Stomach smooth muscle (tissue), 2 donors: ENCODE measurements around the gene MSLN.
A peak's percentile ranks its signal among the peaks of the same experiment; 100 is the strongest.

Source experiments
- H3K27ac ChIP-seq: one replicate; pipeline ENCODE4 v1.7.0; 2013; ENCODE audit warnings: mild to moderate bottlenecking, low read length, inconsistent platforms
- H3K27me3 ChIP-seq, 2 donors: one replicate each; pipeline ENCODE4 v1.7.0; 2013; ENCODE audit warnings: low read length in 2 of 2; ENCODE audit not compliant: insufficient read depth in 2 of 2, control insufficient read depth in 1 of 2
- H3K36me3 ChIP-seq, 2 donors: one replicate each; pipeline ENCODE4 v1.7.0; 2013; ENCODE audit warnings: low read length in 2 of 2; ENCODE audit not compliant: control insufficient read depth in 2 of 2, insufficient read depth in 2 of 2
- H3K4me1 ChIP-seq: one replicate; pipeline ENCODE4 v1.7.0; 2013; ENCODE audit warnings: low read length; ENCODE audit not compliant: control insufficient read depth, insufficient read depth
- H3K4me3 ChIP-seq, 2 donors: one replicate each; pipeline ENCODE4 v1.7.0; 2013; ENCODE audit warnings: low read length in 2 of 2
- H3K9ac ChIP-seq, 2 donors: one replicate each; pipeline ENCODE4 v1.7.0; 2013; ENCODE audit warnings: low read length in 2 of 2, mild to moderate bottlenecking in 1 of 2
- H3K9me3 ChIP-seq, 2 donors: one replicate each; pipeline ENCODE4 v1.7.0; 2013; ENCODE audit warnings: low read length in 2 of 2; ENCODE audit not compliant: control insufficient read depth in 2 of 2
- donor health status: healthy.
- donor health status: Pancreatic carcinoma.

The MSLN gene

DNA sequence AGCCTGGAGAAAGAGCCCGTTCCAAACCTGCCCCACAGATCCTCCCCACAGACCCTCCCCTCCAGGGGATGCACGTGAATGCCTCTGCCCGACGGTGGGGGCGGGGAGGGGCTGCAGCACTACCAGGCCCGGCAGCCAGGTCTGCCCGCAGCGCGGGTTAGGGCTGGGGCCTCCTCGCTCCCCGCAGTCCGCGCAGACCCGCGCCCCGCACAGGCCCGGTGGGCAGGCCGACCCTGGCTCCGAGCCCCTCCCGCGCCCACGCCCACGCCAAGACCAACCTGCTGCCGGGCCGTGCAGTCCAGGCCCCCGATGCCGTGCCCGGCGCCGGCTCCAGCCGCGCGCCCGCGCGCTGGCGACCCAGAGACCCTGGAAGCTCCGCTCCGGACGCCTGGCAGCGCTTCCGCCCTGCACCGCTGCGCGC, 27.5 kb downstream of the MSLN start, which contains the start of gene RPUSD1:
Gene RPUSD1 (minus strand): TSS at position 404 of the 421 bp plus-strand sequence. CDS start 644 bp downstream, outside the sequence.
- H3K4me3 ChIP-seq: peak within 1 kb of the TSS; percentile 88 to 89
- no peaks in the 10 kb centered on the region for H3K9me3 ChIP-seq
- H3K36me3 ChIP-seq: peaks cover 0 to 8% of the 10 kb centered on the region in 2 donors
- H3K9ac ChIP-seq: peak within 1 kb of the TSS; percentile 73 to 82
- H3K27ac ChIP-seq: no peak within 1 kb of the TSS
- peaks cover 27% of the 10 kb centered on the region for H3K4me1 ChIP-seq
- H3K27me3 ChIP-seq: peaks cover 2 to 6% of the 10 kb centered on the region in 2 donors

DNA sequence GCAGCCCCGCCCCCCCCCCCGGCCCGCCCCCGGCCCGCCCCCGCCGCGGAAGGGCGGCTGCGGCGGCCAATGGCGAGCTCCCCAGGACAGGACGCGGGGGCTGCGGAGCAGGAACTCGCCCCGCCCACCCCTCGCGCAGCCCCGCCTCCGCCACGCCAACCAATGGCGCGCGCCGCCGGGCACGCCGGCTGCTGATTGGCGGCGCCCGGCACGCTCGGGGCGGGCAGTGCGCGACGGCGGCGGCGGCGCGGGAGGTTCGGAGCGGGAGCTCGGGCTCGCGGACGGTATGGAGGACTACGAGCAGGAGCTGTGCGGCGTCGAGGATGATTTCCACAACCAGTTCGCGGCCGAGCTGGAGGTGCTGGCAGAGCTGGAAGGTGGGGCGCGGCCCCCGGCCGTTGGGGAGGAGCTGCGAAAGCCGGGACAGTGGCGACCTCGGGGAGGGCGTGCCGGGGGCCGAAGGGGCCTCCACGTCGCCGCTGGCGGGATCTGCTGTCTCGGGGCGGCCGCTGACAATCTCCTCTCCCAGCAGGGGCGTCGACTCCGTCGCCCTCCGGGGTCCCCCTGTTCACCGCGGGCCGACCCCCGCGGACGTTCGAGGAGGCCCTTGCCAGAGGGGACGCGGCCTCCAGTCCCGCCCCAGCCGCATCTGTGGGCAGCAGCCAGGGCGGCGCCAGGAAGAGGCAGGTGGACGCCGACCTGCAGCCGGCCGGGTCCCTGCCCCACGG, 28.0 kb downstream of the MSLN start, which contains the start of gene CHTF18:
Gene CHTF18 (plus strand): TSS at position 222 of the 728 bp plus-strand sequence. CDS start 65 bp downstream, at position 287.
- H3K4me1 ChIP-seq: peaks cover 24% of the 10 kb centered on the region
- peak within 1 kb of the TSS; percentile 88 to 89 for H3K4me3 ChIP-seq
- no peaks in the 10 kb centered on the region for H3K9me3 ChIP-seq
- H3K9ac ChIP-seq: peak within 1 kb of the TSS; percentile 73 to 82
- H3K36me3 ChIP-seq: peaks cover 0 to 8% of the 10 kb centered on the region in 2 donors
- no peak within 1 kb of the TSS for H3K27ac ChIP-seq
- H3K27me3 ChIP-seq: peaks cover 0 to under 1% of the 10 kb centered on the region in 2 donors

DNA sequence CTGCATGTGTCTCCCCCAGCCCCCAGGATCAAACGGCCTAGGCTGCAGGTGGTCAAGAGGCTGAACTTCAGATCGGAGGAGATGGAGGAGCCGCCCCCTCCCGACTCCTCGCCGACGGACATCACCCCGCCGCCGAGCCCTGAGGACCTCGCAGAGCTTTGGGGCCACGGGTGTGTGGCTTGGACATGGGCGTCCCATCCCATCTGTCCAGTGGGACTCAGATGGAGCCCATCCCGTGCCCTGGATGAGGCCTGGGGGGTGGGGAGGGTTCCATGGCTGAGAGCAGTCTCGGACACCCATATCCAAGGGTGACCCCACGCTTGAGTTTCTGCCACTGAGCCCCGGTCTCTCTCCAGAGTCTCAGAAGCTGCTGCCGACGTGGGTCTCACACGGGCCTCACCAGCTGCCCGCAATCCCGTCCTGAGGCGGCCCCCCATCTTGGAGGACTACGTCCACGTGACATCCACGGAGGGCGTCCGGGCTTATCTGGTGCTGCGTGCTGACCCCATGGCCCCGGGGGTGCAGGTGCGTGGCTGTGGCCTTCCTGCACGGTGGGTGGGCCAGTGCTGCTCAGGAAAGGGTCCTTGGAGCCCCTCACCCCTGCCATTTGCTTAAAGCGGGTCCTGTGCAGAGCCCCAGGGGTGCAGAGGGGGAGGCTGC, 28.8 kb downstream of the MSLN start:
- Histone ChIP-seq H3K9ac (peak overlapping the region; percentile 42 to 53), H3K4me3 (peak overlapping the region; percentile 66 to 82), H3K27ac (no peak overlapping the region), H3K27me3 (no peaks in the 10 kb centered on the region), H3K4me1 (peaks cover 18% of the 10 kb centered on the region), H3K9me3 (no peaks in the 10 kb centered on the region), H3K36me3 (peaks cover 0 to 8% of the 10 kb centered on the region in 2 donors)

DNA sequence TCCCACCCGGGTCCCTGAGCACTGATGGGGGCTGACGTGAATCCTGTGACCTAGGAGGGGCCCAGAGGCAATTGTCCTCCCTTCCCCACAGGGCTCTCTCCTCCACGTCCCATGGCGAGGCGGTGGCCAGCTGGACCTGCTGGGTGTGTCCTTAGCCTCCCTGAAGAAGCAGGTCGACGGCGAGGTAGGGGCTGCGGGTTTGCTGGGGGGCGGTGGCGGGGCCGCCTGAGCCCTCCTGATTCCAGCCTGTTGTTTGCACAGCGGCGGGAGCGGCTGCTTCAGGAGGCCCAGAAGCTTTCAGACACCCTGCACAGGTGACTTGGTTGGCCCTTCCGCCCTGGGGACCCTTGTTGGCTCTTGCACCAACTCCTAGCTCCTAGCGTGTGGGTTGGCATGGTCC, 29.6 kb downstream of the MSLN start:
- Histone ChIP-seq H3K9ac (no peak overlapping the region), H3K27me3 (no peaks in the 10 kb centered on the region), H3K27ac (no peak overlapping the region), H3K4me3 (no peak overlapping the region), H3K4me1 (peaks cover 18% of the 10 kb centered on the region), H3K36me3 (peaks cover 0 to 8% of the 10 kb centered on the region in 2 donors), H3K9me3 (no peaks in the 10 kb centered on the region)

DNA sequence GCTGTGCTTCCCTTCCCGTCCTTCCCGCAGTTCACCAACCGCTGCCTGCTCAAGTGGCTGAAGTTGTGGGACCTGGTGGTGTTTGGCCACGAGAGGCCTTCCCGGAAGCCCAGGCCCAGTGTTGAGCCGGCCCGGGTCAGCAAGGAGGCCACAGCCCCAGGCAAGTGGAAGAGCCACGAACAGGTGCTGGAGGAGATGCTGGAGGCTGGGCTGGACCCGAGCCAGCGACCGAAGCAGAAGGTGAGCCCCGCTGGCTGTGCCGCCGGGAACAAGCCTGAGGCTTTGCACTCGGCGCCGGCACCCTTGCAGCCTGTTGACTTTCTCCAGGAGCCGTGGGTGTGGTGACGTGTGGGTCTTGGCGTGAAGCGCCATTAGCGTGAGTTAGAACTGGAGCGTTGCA, 30.6 kb downstream of the MSLN start:
- Histone ChIP-seq H3K9me3 (no peaks in the 10 kb centered on the region), H3K27me3 (no peaks in the 10 kb centered on the region), H3K27ac (no peak overlapping the region), H3K4me3 (no peak overlapping the region), H3K36me3 (peaks cover 0 to 6% of the 10 kb centered on the region in 2 donors), H3K9ac (no peak overlapping the region), H3K4me1 (peaks cover 18% of the 10 kb centered on the region)

DNA sequence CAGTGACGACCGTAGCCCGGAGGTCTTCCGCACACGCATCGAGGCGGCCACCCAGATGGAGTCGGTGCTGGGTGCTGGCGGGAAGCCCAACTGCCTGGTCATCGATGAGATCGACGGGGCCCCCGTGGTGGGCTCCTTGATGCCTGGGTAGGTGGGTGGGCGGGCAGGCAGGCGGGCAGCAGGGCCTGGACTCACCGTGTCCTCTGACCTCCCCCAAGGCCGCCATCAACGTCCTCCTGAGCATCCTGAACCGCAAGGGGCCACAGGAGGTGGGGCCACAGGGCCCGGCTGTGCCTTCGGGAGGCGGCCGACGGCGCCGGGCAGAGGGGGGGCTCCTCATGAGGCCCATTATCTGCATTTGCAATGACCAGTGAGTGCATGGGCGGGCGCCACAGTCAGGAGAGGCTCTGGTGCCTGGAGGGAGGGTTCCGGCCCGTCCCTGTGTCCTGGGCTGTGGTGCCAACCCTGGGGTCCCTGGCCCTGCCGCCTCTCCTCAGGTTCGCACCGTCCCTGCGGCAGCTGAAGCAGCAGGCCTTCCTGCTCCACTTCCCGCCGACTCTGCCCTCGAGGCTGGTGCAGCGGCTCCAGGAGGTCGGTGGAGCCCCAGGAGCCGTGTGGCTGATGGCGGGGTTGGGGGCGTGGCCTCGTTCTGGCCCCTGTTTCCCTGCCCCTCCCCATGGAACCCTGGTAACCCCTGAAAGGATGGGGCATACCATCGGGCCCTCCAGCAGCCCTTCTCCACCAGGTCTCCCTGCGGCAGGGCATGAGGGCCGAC, 31.9 kb downstream of the MSLN start:
- H3K4me1 ChIP-seq: peaks cover 13% of the 10 kb centered on the region
- H3K27ac ChIP-seq: no peak overlapping the region
- H3K4me3 ChIP-seq: no peak overlapping the region
- H3K36me3 ChIP-seq: peaks cover 0 to 2% of the 10 kb centered on the region in 2 donors
- H3K9ac ChIP-seq: no peak overlapping the region
- no peaks in the 10 kb centered on the region for H3K9me3 ChIP-seq
- peaks cover 4% of the 10 kb centered on the region in 2 donors for H3K27me3 ChIP-seq

DNA sequence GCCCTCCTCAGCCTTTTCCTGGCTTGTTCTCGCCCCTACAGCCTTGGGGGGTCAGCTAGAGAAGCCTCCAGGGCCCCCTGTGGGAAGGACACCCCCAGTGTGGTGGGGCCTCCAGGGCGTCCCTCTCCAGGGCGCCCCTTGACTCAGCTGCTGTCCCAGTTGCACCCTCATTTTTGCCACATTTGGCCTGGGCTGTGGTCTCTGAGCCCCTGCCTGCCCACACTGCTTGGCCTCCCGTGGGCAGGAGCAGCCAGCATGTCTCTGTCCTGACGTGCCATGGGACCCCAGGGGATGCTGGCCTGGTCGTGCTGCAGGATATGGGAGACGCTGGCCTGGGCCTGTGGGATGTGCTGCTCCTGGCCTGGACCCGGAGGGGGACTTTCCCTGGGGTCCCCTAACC, 32.9 kb downstream of the MSLN start:
- Histone ChIP-seq H3K27me3 (peaks cover 4 to 5% of the 10 kb centered on the region in 2 donors), H3K36me3 (peaks cover 0 to 2% of the 10 kb centered on the region in 2 donors), H3K9ac (no peak overlapping the region), H3K4me1 (peaks cover 8% of the 10 kb centered on the region), H3K27ac (no peak overlapping the region), H3K4me3 (no peak overlapping the region), H3K9me3 (no peaks in the 10 kb centered on the region)

DNA sequence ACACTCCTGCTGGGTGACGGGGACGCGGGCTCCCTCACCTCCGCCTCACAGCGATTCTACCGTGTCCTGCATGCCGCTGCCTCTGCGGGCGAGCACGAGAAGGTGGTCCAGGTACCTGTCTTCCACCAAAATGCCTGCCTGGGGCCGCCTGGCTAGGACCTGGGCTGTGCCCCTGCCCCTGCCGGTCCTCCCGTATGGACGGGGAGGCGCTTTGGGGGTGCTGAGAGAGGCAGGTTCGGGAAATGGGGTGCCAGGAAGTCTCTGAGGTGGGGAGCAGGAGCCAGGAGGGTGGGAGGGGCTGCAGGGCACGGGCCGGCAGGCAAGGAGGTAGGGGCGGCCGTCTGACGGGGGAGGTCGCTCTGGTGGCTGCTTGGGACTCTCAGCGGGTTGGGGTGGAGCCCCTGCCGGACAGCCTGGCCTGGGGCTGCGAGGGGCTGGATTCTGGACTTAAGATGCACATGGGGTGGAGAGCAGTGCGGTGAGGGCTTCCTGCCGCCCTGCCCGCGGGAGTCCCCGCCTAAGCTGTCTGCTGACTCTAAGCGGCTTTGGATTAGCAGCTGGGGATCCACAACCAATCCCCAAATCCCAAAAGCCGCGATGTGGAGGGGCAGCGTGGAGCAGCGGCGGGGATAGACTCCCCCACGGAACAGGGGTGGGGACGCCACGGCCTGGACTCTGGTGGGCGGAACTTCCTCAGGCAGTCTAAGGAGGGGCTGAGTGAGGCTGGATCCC, 33.7 kb downstream of the MSLN start:
- Histone ChIP-seq H3K4me3 (no peak overlapping the region), H3K36me3 (peaks cover 0 to 2% of the 10 kb centered on the region in 2 donors), H3K4me1 (no peaks in the 10 kb centered on the region), H3K9ac (no peak overlapping the region), H3K27me3 (peaks cover 7 to 10% of the 10 kb centered on the region in 2 donors), H3K9me3 (no peaks in the 10 kb centered on the region), H3K27ac (no peak overlapping the region)

DNA sequence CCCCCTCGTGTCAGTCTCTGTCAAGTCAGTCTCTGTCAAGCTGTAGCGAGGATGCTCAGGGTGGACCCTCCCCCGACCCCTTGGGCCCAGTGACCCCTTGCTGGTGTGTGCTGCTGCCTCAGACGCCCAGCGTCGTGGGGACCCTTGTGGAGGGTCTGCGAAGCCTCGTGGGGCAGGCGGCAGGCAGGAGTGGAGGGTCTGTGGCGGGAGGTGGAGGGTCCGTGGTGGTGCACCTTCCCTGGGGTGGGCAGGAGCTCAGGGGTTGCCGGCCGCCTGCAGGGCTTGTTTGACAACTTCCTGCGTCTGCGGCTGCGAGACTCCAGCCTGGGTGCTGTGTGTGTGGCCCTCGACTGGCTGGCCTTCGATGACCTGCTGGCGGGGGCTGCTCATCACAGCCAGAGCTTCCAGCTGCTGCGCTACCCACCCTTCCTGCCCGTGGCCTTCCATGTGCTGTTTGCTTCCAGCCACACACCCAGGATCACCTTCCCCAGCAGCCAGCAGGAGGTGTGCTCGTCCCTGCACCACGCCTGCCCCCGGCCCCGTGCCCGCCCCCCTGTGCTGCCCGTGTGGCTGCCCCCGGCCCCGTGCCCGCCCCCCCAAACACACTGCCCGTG, 34.4 kb downstream of the MSLN start:
- H3K9ac ChIP-seq: no peak overlapping the region
- peaks cover 10 to 13% of the 10 kb centered on the region in 2 donors for H3K27me3 ChIP-seq
- H3K9me3 ChIP-seq: no peaks in the 10 kb centered on the region
- H3K36me3 ChIP-seq: peaks cover 0 to 2% of the 10 kb centered on the region in 2 donors
- H3K4me1 ChIP-seq: no peaks in the 10 kb centered on the region
- H3K27ac ChIP-seq: no peak overlapping the region
- no peak overlapping the region for H3K4me3 ChIP-seq
